SK-N-SH (cell line): ENCODE data around the gene MEGF10.
A peak's percentile ranks its signal among the peaks of the same experiment; 100 is the strongest.

Experiments
- CHD2 ChIP-seq: fragments of 150-350 bp; IDR thresholded peaks from 2 replicates; pipeline ENCODE4 v1.6.1; 2018; ENCODE audit warnings: low read length; ENCODE audit not compliant: partially characterized antibody
- EZH2phosphoT487 ChIP-seq: fragments of 200-600 bp; sonication (generic); IDR thresholded peaks from 2 replicates; pipeline ENCODE4 v1.6.1; 2017; ENCODE audit warnings: low read depth, mixed run types, mild to moderate bottlenecking, antibody characterized with exemption, moderate library complexity, borderline replicate concordance
- POLR2AphosphoS5 ChIP-seq: IDR thresholded peaks from 2 replicates; pipeline ENCODE4 v1.6.1; 2012; ENCODE audit warnings: low read depth, low read length
- TF ChIP-seq, protein P1 (sequence below): fragments of 200-600 bp; sonication (generic); IDR thresholded peaks from 2 replicates; pipeline ENCODE4 v1.6.1; 2017; ENCODE audit warnings: antibody characterized with exemption, mild to moderate bottlenecking, moderate library complexity

DNA sequence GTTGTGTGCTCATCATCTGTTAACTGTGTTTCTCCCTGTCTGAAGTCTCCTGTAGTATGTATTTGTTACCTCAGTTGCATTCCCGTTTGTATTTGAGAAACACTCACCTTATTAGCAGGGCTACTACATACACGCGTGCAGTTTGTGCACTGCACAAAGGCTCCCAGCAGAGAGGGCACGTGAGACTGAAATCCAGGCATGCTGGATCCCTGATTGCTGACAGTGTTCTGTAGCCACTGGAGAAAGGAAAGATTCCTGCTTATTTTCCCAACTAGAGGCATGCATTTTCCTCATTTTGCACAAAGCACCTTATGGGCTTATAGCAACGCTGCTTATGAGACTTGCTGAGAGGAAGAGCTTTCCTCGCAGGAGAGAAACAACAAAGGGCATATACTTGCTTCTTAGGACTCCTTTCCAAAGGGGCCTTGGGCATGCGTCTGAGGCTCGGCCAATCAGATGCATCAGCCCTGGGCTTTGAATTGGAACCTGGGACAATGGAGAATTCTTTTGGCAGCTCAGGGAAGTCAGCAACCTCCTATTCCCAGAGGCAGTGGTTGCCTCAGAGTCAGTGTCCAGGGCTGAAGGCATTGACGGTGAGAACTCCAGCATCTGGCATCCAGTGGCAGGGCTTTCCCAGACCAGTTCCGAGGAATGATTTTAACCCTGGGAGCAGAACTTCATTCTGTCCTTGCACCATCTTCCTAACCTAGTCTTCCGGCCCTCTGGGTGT, 9.9 kb upstream of the MEGF10 start:
- TF ChIP-seq, protein P1, sequence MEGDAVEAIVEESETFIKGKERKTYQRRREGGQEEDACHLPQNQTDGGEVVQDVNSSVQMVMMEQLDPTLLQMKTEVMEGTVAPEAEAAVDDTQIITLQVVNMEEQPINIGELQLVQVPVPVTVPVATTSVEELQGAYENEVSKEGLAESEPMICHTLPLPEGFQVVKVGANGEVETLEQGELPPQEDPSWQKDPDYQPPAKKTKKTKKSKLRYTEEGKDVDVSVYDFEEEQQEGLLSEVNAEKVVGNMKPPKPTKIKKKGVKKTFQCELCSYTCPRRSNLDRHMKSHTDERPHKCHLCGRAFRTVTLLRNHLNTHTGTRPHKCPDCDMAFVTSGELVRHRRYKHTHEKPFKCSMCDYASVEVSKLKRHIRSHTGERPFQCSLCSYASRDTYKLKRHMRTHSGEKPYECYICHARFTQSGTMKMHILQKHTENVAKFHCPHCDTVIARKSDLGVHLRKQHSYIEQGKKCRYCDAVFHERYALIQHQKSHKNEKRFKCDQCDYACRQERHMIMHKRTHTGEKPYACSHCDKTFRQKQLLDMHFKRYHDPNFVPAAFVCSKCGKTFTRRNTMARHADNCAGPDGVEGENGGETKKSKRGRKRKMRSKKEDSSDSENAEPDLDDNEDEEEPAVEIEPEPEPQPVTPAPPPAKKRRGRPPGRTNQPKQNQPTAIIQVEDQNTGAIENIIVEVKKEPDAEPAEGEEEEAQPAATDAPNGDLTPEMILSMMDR = peak; percentile 17
- TF ChIP-seq CHD2 (no peak), EZH2phosphoT487 (no peak), POLR2AphosphoS5 (no peak)
